Lower lobe of right lung (tissue), 2 donors: Measurements from ENCODE around the gene NECTIN1. TPM values are rescaled to one million over a fixed set of nuclear protein-coding genes. Genes with fewer than 3 reads are reported as not detected.

Experiments used
- ATAC-seq, 2 donors: fragments of 200-7000 bp; cut with Tn5 transposase; one replicate each; pipeline ENCODE4 v1.9.1; 2020 to 2022; ENCODE audit warnings: mild to moderate bottlenecking in 2 of 2, moderate library complexity in 2 of 2
- DNase-seq: peaks from one replicate; pipeline ENCODE4 v3.0.0-alpha.2; 2020
- H3K27ac ChIP-seq: fragments of 200-600 bp; one replicate; pipeline ENCODE4 v1.8.0; 2022
- H3K27me3 ChIP-seq: fragments of 200-600 bp; one replicate; pipeline ENCODE4 v1.8.0; 2022; ENCODE audit warnings: low read depth
- H3K36me3 ChIP-seq: fragments of 200-600 bp; one replicate; pipeline ENCODE4 v1.8.0; 2022; ENCODE audit warnings: mild to moderate bottlenecking
- H3K4me1 ChIP-seq: fragments of 200-600 bp; one replicate; pipeline ENCODE4 v1.8.0; 2022
- H3K4me3 ChIP-seq: fragments of 200-600 bp; one replicate; pipeline ENCODE4 v1.8.0; 2022; ENCODE audit warnings: mild to moderate bottlenecking
- H3K9me3 ChIP-seq: fragments of 200-600 bp; one replicate; pipeline ENCODE4 v1.8.0; 2022
- CTCF ChIP-seq: fragments of 200-600 bp; IDR thresholded peaks from one replicate; pipeline ENCODE4 v1.8.0; 2022; ENCODE audit warnings: antibody characterized with exemption, mild to moderate bottlenecking
- intact Hi-C: fragments of 100-400 bp; cut with DNase I; formaldehyde crosslinking; loops from one replicate; pipeline ENCODE4 v1.11.0; 2022
- total RNA-seq: library from RNA; stranded (reverse); fragmentation: NEBNext Ultra II Directional; extraction: Animal tissue kit (Norgen Biotek cat#: 25700); gene quantifications from one replicate; pipeline ENCODE4 v1.2.1, GENCODE V29; 2021
- donor health status: DM: no; HTN: yes; CAD: no; lungs with severe emphysema.

Gene NECTIN1
- total RNA-seq, 1 donor from 2014 or later = 9.1 TPM

GRCh38 chr11:119776031-119776636 lies 47.1 kb upstream of the NECTIN1 start:
- intact Hi-C loops = no loop called here

DNA sequence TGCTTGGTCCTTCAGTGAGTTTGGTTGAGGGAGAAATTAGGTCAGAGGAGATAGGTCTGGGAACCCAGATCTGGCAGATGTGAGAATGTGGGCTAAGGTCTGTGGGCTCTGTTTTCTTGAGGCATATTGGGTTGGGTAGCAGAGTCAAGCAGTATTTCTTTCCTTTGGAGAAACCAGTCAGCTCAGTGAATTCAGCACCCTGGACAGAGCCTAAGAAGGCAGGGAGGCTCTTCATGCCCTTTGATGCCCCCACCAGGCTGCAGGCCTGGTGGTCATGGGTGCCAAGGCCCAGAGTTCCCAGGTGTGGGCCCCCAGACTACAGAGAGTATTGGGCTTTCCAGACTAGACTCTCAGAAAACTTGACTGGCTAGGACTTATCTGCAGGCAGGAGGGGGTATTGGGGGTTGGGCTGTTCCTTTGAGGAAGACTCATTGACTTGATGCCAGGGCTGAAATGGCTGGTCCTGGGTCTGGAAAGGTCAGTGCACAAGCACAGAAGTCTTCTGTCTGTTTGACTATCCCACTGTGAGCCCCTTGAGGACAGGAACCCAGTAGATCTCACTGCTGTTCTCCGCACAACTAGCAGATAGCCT lies 45.3 kb upstream of the NECTIN1 start:
- H3K27me3 ChIP-seq = peaks cover 6% of the 10 kb centered on the region
- no peak for TF ChIP-seq CTCF
- DNase-seq = no peak
- ATAC-seq = no peak
- intact Hi-C loops = no loop called here
- H3K27ac ChIP-seq = no peak overlapping the region
- no peaks in the 10 kb centered on the region for H3K36me3 ChIP-seq
- H3K4me1 ChIP-seq = no peaks in the 10 kb centered on the region
- no peaks in the 10 kb centered on the region for H3K9me3 ChIP-seq
- H3K4me3 ChIP-seq = no peak overlapping the region

More at GRCh38 chr11:119776031-119776636, 47.1 kb upstream of the NECTIN1 start:
- no peaks in the 10 kb centered on the region for H3K36me3 ChIP-seq
- no peak for ATAC-seq
- H3K27ac ChIP-seq = no peak overlapping the region
- no peak for TF ChIP-seq CTCF
- H3K4me1 ChIP-seq = no peaks in the 10 kb centered on the region
- no peak for DNase-seq
- H3K4me3 ChIP-seq = no peak overlapping the region
- no peaks in the 10 kb centered on the region for H3K9me3 ChIP-seq
- H3K27me3 ChIP-seq = peaks cover 6% of the 10 kb centered on the region

- H3K4me1 ChIP-seq = no peaks in the 10 kb centered on the region
- peaks cover 6% of the 10 kb centered on the region for H3K9me3 ChIP-seq
- intact Hi-C loops = no loop called here
- TF ChIP-seq CTCF = no peak
- H3K36me3 ChIP-seq = no peaks in the 10 kb centered on the region
- no peak overlapping the region for H3K27ac ChIP-seq
- DNase-seq = no peak
- peaks cover 3% of the 10 kb centered on the region for H3K27me3 ChIP-seq
- ATAC-seq = no peak
- no peak overlapping the region for H3K4me3 ChIP-seq
These were observed 43.8 kb upstream of the NECTIN1 start for GRCh38 chr11:119772641-119773415.

DNA sequence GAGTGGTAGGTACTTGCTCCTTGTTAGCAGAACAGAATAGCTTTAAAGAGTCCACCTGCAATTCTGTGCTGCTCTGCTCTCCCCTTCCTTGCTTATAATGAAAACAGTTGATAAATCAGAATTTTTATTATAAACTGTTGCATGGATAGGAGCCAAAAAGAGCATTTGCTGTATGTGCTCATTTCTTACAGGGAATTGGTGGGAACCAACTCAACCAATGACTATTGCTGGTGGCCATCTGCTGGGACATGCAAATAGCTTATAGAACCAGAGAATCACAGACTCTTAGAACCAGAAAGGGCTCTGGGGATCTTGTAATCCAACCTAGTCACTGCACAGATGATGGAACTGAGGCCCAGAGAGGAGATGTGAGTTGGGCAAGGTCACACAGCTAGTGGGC lies 43.1 kb upstream of the NECTIN1 start:
- Histone ChIP-seq H3K4me3 (no peak overlapping the region), H3K27ac (no peak overlapping the region), H3K36me3 (no peaks in the 10 kb centered on the region), H3K27me3 (no peaks in the 10 kb centered on the region), H3K9me3 (peaks cover 6% of the 10 kb centered on the region), H3K4me1 (no peaks in the 10 kb centered on the region)
- DNase-seq (no peak), ATAC-seq (no peak)
- no peak for TF ChIP-seq CTCF
- intact Hi-C loops = no loop called here

- Histone ChIP-seq H3K4me3 (no peak overlapping the region), H3K27me3 (no peaks in the 10 kb centered on the region), H3K36me3 (no peaks in the 10 kb centered on the region), H3K9me3 (peaks cover 6% of the 10 kb centered on the region), H3K27ac (no peak overlapping the region), H3K4me1 (no peaks in the 10 kb centered on the region)
- ATAC-seq (no peak), DNase-seq (no peak)
- TF ChIP-seq CTCF = no peak
- intact Hi-C loops = no loop called here
These were observed 42.3 kb upstream of the NECTIN1 start for GRCh38 chr11:119771172-119771770.
